Activated CD4-positive, alpha-beta T cell treated with anti-CD3 and anti-CD28 coated beads, Interleukin-2, amount 50 U/mL, for 48 hours (primary cell): ENCODE data around the gene LPAR2.
A peak's percentile ranks its signal among the peaks of the same experiment; 100 is the strongest.
"Not testable (repeated sequence)": the region's sequence is repeated elsewhere in the genome, so short reads cannot be mapped to it uniquely, and the experiment has no call there.

Source experiments
- DNase-seq, 2 experiments: peaks; one replicate each; pipeline ENCODE4 v3.0.0-alpha.2; 2020

LPAR2 gene

GRCh38 chr19:19627621-19628500 is at the start of gene LPAR2:
Gene LPAR2, minus strand, starts transcription at chr19:19628220. Its CDS starts 945 bp downstream, at chr19:19627275.
- peak; percentile 60 to 70 for DNase-seq

GRCh38 chr19:19677579-19677978 is 49.6 kb upstream of the LPAR2 start:
- DNase-seq, result no peak

- DNase-seq, result no peak
Observed at GRCh38 chr19:19674315-19674714, 46.3 kb upstream of the LPAR2 start.

GRCh38 chr19:19672816-19673215 is 44.8 kb upstream of the LPAR2 start:
- no peak for DNase-seq

GRCh38 chr19:19670070-19670551 is 42.1 kb upstream of the LPAR2 start:
- peak in 1 of 2 experiments; percentile 23 for DNase-seq

GRCh38 chr19:19668230-19669012 is 40.4 kb upstream of the LPAR2 start, which contains the start of gene ZNF101:
Gene ZNF101, plus strand, starts transcription at chr19:19668839. Its CDS starts 125 bp downstream, at chr19:19668964.
- DNase-seq, result peak; percentile 95 to 98

GRCh38 chr19:19665420-19665948 is 37.5 kb upstream of the LPAR2 start:
- not testable (repeated sequence) for DNase-seq

GRCh38 chr19:19663256-19664120 is 35.5 kb upstream of the LPAR2 start, which contains the start of gene ATP13A1:
Gene ATP13A1, minus strand, starts transcription at chr19:19663676. Its CDS starts 10 bp downstream, at chr19:19663666.
- DNase-seq, result peak; percentile 91 to 92

GRCh38 chr19:19662871-19663255 is 34.8 kb upstream of the LPAR2 start:
- no peak for DNase-seq

GRCh38 chr19:19662344-19662743 is 34.3 kb upstream of the LPAR2 start:
- DNase-seq, result no peak

- DNase-seq, result peak; percentile 50 to 62
Observed at GRCh38 chr19:19661675-19662251, 33.7 kb upstream of the LPAR2 start.

- DNase-seq, result no peak
Observed at GRCh38 chr19:19661141-19661674, 33.2 kb upstream of the LPAR2 start.

- no peak for DNase-seq
Observed at GRCh38 chr19:19659646-19660245, 31.7 kb upstream of the LPAR2 start.

- no peak for DNase-seq
Observed at GRCh38 chr19:19657397-19657783, 29.4 kb upstream of the LPAR2 start.

GRCh38 chr19:19656451-19657396 is 28.7 kb upstream of the LPAR2 start:
- no peak for DNase-seq

GRCh38 chr19:19655641-19656343 is 27.8 kb upstream of the LPAR2 start:
- DNase-seq, result no peak

GRCh38 chr19:19655051-19655594 is 27.1 kb upstream of the LPAR2 start:
- DNase-seq, result no peak

GRCh38 chr19:19654441-19654840 is 26.4 kb upstream of the LPAR2 start:
- DNase-seq, result no peak

GRCh38 chr19:19653597-19654147 is 25.7 kb upstream of the LPAR2 start:
- no peak for DNase-seq
